CD4-positive, alpha-beta T cell treated with Interleukin-15 for 4 hours (primary cell): ENCODE results near the gene MKNK2.
A peak's percentile ranks its signal among the peaks of the same experiment; 100 is the strongest.
"Not testable (repeated sequence)": the region's sequence is repeated elsewhere in the genome, so short reads cannot be mapped to it uniquely, and the experiment has no call there.

Source experiments
- DNase-seq: peaks from one replicate; pipeline ENCODE4 v3.0.0-alpha.2; 2020; ENCODE audit warnings: low spot score

Gene MKNK2

DNA sequence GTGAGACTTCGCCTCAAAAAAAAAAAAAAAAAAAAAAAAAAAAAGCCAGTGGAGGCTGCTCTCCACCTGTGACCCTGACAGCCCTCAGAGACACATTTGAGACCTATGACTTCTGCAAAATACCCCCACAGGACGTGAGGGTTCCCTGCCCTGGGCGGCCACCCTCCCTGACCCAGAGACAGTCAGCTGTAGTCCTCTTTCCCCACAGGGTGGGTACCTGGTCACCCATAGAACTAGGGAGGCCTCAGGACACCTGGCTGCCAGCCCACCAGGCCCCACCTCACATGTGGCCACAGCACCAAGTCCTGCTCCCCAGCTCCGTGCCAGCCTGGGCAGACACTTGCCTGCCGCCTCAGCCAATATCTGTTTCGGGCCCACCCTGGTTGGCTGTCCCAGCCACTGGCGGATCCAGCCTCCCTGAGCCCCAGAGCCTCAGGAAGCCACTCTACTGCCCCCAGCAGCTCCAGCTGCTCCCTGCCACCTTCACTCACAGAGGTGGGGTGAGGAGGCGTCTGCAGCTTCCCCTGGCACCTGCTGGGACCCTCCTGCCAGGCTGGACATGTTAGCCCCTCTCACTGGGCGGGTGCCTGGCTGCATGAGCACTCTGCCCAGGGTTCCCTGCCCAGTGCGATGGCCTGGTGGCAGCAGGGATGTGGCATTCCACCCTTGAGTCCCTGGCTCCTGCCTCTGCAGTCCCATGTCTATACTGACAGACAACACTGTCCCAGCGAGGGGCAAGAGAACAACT, 6.9 kb downstream of the MKNK2 start:
- DNase-seq = no peak

DNA sequence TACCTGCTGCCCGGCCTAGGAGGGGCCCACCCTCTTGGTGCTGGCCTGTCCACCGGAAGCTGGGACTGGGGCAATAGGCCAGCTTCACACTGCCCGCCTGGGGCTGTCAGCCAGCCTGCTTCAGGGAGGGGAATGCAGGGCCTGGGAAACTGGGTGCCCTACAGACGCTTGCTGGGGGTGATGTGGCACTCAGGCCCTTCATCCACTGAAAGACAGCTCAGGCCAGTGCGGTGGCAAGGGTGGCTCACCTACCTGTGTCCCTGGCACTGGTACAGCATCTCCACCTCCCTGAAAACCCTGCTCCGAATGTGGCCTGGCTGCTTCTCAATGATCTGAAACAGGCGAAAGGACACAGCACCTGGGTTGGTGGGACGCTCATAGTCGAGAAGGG, 7.8 kb downstream of the MKNK2 start:
- no peak for DNase-seq

DNA sequence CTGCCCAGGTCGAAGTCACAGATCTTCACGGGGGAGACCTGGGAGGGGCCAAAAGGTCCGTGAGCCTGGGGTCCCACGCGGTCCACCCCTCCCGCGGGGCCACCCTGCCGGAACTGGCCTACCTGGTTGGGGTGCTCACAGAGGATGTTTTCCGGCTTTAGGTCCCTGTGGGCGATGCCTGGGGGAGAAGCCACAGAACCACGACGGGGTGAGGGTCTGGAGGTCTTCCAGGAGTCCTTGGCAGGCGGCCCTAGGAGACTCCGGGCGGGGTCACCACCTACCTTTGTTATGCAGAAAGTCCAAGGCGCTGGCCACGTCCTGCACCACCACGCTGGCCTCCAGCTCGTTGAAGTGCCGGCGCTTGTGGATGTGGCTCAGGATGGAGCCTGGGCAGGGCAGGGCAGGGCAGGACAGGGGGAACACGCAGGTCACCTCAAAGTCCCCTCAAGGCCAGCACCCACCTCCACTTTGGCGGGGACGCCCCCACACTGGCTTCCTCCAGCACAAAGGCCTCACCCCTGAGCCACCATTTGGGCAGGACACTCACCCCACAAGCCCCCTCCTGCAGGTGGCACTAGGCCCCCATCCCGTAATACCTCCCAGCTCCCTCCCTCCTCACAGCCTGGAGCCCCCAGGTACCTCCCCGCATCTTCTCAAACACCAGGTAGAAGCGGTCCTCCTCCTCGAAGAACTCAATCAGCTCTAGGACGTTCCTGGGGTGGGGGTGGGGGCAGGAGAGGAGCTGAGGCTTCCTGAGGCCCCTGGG, 8.4 kb downstream of the MKNK2 start:
- DNase-seq = no peak

DNA sequence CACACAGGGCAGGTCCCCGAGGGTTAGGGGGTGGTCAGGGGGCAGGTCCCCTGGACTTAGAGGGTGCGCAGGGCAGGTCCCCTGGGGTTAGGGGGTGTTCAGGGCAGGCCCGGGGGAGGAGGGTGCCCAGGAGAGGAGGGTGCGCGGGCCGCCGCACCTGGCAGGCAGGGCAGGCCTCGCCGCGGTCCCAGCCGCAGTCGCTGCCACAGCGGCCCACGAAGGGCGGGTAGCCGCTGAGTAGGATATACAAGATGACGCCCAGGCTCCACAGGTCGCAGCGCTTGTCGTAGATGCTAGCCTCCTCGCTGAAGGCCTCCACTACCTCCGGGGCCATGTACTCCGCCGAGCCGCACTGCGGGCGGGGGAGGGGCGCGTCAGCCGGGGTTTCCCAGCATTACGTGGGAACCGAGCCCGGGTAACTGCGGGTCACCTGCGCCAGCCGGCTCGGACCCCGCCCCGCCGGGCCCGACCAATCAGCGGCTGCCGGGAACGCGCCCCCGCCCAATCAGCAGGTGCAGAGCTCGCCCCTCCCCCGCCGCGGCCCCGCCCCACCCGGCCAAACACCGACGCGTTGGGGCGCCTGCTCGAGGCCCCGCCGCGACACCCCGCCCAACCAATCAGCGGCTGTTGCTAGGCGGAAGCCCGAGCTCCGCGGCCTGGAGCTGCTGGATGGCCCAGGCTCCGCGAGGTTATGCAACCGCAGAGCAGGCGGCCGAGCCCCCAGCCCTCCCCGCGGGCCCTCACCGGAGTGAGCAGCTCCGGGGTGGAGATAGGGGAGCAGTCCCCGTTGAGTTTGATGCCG, 9.2 kb downstream of the MKNK2 start:
- DNase-seq = peak; percentile 99

DNA sequence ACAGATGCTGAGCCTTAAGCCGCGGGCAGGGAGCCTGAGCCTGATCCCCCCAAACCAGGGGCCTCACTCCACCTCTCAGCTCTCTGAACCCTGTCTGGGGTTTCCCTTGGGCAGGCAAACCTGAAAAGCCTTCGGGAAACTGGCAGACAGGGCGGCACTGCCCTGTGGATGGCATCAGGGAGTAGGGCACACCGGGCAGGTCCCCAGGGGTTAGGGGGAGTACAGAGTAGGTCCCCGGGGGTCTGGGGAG, 9.7 kb downstream of the MKNK2 start:
- DNase-seq = no peak

DNA sequence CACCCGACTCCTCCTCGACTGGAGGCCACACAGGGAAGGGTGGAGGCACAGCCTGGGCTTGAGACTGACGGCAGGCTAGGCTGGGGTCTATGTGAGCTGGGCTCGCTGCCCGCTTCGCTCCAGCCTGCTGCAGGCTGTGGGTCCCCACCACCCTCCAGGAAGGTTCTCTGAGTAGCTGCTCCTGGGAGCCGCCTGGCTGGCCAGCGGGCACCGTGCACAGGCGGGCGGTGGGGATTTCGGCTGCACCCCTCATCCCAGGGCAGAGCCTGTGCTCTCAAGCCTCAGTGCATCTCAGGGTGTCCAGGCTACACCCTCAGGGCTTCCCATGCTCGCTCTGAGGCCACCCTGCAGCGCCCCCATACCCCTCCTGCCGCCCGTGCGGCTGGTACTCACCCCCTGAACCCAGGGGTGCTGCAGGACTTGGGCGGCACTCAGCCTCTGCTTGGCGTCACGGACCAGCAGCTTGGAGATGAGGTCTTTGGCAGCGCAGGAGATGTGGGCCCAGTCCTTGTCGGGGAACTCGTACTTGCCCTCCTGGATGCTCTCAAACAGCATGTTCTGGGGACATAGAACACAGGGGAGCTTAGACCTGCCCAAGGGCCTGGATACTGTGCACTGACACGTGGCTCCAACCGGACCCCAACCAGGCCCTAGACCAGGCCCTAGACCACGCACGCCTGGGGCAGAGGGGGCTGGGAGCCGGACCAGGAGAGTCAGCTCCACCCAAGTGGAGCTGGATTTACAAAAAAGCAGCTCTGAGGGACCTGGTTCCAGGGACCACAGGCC, 10.2 kb downstream of the MKNK2 start:
- no peak for DNase-seq

DNA sequence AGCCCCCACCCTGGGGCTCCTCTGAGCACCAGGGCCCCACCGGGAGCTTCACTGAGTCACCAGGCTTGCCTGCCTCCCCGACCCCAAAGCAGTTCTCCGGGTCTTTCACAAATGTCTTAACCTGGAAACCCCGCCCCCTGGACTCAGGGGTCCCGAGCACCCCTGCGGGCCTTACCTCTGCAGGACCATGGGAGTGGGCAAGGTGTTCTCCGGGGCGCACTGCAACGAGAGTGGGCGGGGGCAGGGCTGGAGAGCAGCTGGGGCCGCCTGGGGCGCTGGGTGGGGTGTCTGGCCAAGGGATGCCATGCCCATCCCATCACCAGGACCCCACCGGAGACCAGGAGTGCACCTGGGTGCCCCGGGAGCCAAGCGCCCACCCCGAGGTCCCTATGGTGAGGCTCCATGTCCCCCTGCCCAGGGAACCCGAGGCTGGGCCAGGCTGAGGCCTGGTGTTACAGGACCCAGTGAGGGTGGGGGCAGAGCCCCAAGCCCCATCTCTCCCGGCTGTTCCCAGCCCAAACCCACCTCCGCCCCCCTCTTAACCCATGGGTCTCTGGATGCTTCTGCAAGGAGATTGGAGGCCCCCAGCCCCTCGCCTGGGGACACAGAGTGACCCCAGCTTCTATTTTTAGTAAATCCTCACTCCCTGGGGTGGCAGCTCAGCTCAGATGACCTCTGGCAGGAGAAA, 10.9 kb downstream of the MKNK2 start:
- DNase-seq = no peak

DNA sequence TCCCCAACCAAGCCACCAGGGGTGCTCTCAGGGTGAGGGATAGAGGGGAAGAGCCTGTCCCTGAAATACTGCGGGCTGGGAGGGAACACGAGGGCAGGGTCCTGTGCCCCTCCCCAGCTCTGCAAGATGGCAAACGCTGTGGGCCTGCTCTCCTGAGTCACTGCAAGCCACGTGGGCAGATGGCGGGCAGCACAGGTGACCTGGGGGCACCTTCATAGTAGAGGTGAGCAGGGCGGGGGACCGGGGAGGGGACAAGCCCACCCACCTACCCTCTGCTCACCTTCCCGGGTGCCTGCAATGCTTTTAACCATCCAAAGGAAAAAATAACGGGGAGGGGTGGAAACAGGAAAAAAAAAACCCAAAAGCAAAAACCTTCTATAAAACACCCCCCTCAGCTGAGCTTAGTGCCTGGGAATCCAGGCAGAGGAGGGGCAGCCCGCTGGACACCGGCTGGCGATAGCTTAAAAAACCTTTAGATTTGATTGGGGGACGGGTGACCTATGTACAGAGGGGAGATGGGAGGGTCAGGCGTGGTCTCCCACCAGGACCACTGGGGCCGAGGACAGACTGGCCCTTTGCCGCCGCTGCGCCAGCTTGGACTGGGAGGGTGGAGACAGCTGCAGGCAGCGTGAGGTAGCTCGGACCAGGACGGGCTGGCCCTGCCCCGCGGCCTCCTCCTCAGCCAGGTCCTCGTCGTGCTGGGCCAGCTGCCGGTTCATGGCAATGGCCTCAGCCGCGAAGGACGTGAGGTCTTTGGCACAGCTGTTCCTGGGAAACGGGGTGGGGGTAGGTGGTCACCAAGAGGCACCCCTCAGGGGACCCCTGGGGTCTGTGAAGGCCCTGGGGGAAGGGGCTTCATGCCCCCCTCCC, 11.7 kb downstream of the MKNK2 start:
- DNase-seq = no peak

DNA sequence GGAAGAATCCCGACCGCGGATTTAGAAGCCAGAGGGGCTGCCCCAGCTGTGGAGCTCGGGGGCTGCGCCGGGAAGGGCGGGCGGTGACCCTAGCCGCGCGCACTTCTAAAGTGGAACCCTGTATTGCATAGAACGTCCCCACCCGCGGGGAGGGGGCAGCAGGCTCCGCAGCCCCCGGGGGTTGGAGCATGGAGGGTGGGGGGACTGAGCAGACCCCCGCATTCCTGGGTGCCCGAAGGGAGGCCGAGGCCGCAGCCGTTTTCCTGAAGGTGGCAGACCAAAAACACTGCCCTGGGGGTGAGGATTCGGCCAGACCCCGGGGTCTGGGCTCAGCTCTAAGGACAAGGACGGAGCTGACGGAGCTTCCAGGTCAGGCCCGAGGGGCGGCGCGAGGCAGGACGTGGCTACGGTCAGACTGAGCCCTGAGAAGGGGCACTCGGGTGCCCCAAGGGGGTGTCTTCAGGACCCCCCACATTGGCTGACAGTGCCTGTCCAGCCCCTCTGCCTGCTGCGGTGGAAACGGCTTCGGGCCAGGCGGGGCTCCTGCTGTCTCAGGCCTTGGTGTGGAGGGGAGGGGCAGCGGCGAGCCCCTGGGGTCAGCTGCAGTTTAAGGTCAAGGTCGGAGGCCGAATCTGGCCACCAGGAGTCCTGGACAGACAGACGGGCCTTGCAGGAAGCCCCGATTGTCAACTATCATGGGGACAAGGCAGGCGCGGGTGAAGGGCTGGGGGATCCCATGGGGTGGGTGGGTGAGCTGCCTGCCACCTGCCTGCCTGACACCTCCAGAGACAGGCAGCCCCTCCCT, 12.6 kb downstream of the MKNK2 start:
- DNase-seq = no peak

DNA sequence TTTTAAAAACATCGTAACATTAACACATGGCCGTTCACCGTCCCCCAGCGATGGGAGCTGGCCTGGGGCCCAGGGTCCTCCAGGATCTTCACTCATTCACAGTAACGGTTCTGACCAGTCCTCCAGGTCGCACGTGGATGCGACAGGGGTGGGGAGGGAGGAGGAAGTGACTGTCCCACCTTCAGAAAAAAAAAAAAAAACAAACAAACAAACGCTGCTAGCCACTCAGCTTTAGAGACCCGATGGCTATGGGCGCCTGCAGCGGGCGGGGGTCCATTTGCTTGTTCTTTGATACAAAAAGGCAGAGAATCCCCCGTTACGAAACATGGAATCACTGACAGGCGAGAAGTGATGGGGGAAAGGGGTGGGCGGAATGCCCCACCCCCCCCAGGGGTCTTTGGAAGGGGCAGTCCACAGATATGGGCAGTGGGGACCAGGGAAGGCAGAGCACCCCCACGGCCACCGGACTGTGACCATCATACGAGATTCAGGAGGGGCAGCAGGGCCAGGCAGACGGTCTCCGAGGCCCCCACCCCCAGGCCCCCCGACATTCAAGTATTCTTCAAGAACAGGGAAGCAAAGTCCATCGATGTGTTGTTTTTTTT, 13.3 kb downstream of the MKNK2 start:
- no peak for DNase-seq

DNA sequence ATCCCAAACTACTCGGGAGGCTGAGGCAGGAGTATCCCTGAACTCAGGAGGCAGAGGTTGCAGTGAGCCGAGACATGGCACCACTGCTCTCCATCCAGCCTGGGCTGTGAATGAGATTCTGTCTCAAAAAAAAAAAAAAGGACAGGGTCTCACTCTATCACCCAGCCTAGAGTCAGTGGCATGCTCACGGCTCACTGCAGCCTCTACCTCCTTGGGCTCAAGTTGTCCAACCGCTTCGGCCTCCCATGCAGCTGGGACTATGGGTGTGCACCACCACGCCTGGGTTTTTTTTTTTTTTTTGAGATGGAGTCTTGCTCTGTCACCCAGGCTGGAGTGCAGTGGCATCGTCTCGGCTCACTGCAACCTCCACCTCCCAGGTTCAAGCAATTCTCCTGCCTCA, 14.6 kb downstream of the MKNK2 start:
- no peak for DNase-seq

DNA sequence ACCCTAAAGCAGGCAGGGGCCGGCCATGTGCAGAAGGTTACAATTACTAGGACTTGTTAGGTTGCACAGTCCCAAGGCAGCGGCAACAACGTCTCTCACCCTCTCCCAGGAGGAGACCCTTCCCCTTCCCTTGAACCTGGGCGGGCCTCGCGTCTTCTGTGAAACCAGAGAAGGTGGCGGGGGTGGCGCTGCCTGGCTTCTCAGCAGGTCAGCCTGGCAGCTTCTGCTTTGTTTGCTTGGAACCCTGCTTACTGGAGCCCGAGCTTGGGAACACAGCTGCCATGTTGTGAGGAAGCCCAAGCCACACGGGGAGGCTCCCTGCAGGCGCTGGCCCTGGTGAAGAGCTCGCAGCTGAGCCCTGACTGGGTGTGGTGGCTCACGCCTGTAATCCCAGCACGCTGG, 15.5 kb downstream of the MKNK2 start:
- no peak for DNase-seq

DNA sequence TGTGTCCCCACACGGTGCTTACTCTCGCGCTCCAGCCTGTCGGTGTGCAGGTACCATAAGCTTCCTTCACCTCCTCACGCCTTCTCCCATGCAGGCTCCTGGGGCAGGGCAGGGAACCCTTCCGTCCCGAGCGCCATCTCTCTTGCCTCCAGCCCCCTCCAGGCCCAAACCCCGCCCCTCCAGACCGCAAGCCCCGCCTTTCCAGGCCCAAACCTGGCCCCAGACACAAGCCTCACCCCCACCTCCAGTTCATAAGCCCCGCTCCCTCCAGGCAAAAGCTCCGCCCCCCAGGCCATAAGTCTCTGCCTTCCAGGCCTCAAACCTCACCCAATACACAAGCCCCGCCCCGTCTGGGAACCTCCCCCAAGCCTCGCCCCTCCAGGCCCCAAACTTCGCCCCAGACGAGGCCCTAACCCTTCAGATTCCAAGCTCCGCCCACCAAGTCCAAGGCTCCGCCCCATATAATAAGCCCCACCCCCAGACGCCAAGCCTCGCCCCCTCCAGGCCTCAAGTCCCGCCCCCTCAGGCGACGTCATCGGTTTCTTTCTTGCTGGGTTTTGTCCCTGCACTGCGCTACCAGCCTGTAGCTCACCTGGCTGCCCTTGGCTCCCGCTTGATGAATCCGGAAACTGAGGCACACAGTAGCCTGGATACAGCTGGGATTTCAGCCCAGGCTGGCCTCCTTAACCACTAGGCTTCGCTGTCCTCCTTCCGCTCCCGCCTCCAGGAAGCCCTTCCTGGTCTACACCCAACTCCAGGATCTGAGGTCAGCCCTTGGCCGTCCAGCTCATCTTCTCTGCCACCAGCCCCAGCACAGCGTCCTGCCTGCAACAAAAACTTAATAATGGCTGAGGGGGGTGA, 16.1 kb downstream of the MKNK2 start:
- peak; percentile 38 for DNase-seq

DNA sequence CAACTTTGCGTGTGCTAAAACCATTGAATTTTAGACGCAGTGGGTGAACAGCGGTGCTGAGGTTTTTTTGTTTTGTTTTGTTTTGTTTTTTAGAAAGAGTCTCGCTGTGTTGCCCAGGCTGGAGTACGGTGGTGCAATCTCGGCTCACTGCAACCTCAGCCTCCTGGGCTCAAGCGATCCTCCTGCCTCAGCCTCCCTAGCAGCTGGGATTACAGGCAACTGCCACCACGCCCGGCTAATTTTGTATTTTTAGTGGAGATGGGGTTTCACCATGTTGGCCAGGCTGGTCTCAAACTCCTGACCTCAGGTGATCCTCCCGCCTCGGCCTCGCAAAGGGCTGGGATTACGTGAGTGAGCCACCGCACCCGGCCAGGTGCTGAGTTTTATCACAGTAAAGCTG, 16.8 kb downstream of the MKNK2 start:
- DNase-seq = not testable (repeated sequence)

DNA sequence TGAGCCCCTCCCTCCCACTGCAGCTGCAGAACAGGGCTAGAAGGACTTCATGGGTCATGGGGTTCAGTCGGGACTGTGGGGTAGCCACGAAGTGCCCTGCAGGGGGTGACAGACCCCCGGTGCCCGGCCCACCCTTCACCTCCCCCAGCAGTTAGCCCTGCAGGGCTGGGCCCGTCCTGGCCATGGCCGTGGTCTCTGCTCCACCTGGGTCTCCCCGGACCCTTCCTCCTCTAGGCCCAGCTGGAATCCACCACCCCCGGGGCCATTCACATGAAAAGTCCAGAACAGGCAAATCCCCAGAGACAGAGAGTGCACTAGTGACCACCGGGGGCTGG, 17.3 kb downstream of the MKNK2 start:
- DNase-seq = no peak

DNA sequence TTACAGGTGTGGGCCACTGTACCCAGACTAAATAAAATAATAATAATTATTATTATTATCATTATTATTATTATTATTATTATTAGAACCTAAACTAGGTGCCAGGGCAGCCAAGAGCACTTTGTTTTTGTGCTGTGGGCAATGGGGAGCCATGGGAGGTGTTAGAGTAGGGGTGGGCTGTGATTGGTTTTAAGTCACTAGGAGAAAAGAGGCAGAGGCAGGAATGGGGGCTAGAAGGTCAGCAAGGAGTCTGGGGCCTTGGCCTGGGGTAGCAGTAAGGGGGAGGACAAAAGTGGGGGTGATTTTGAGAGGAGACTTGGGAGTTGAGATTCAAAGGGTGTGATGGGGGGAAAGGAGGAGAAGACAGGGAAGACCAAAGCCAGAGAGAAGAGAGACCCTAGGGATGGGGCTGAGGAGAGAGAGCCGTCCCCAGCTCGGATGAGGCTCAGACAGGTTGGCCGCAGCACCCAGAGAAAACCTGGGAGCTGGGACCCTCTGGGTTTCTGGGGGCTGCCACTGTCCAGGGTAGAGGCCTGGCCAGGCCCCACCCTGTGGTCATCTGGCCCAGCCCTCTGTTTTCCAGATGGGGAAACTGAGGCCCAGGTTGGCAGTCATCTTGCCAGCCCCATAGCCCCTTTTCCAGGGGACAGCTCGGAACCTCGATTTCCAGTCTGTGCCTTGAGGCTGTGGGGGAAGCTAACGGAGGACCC, 17.8 kb downstream of the MKNK2 start:
- DNase-seq = no peak

DNA sequence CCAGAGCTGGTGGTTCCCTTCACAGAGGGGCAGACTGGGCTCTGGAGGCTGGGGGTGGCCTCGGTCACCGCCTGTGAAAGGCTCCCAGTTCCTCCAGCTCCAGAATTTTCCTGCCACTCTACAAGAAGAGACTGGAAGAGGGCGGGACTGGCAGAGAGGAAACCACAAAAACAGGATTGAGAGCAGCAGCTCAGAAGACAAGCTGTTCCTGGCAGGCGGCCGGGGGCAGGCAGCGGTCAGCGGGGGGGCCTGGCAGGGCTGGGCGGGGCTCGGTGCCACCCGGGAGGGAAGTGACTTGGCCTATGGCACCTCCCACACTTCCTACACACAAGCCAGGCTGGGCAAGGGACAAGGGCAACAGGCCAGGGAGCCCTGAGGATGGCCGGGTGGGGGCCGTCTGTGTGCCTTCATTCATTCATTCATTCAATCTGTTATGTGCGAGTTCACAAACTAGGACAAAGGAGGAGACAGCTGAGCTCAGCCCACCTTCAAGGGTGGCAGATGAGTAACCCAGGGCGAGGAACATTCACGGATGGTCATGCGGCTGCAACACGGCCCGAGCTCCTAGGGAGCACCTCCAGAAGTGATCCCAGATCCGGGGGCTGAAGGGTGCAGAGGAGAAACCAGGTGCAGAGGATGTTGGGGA, 18.6 kb downstream of the MKNK2 start:
- peak; percentile 44 for DNase-seq

DNA sequence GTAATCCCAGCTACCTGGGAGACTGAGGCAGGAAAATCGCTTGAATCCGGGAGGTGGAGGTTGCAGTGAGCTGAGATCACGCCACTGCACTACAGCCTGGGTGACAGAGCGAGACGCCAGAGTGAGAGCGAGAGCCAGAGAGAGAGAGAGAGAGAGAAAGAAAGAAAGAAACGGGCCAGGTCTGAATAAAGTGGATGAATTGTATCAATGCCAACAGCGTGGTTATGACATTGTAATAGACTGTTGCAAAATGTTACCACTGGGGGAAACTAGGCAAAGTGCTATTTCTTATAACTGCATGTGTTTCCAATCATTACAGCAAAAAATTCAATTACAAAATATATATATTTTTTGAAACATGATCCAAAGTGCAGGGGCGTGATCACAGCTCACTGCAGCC, 23.7 kb downstream of the MKNK2 start:
- no peak for DNase-seq
